D341Med (cell line): ENCODE data around the gene NRXN3.

Experiments used
- DNase-seq: peaks from one replicate; pipeline ENCODE4 v3.0.0; 2012; ENCODE audit warnings: low spot score

The NRXN3 gene

GRCh38 chr14:79906994-79907393 is 1736.8 kb downstream of the NRXN3 start:
- no peak for DNase-seq

DNA sequence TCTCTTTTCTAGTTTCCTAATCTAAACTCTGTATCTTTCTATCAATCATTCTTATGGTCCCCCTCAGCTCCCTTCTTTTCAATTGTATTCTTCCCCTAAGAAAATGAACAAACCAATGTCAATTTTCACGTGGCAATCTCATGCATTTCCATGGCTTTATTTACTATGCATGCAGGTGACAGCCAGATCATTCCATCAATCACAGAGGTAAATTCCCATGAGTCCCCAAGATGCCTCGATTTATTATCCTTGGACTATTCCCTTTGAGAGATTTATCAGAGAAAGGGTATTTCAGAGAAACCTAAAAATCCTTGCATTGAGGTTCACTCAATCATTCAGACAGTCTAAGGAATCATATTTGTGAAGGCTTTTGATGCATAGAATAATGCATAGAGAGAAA is 1739.9 kb downstream of the NRXN3 start:
- DNase-seq, result no peak

DNA sequence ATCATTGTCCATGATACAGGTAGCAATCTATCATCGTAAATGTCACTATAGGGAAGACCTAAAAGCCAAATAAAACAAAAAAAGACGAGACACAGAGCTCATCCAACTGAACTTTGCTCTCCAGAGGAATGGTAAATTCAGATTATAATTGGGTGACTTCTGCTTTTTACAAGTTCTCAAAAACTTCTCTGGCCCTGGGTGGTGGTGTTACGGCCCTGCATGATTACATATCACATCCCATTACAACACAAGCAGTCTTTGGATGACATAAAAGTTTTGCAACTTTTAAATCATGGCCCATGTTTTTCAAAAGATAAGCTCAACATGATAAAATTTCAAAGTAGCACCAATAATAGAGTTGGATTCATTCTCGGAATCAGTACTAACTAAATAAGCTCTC is 1741.6 kb downstream of the NRXN3 start:
- no peak for DNase-seq

- DNase-seq, result no peak
Measured at GRCh38 chr14:79914595-79914994, 1744.4 kb downstream of the NRXN3 start.

GRCh38 chr14:79915406-79915805 is 1745.2 kb downstream of the NRXN3 start:
- no peak for DNase-seq

GRCh38 chr14:79916281-79916680 is 1746.1 kb downstream of the NRXN3 start:
- DNase-seq, result no peak

DNA sequence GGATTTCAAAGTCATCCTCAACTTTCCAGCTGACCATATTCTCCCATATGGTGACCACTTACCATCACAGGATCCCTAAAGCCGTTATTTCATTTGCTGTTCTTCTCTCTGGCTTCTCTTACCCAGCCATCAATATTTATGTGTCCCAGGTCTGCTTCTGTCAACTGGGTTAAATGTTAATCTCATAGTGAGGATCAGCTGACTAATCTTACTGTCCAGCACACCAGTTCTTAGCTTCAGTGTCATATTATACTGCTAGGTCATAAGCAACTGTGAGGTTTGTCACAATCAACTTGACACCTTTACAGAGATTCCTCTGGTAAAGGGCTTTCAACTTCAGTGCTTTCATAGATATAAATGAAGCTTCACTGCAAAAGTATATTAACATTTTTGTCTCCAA is 1746.7 kb downstream of the NRXN3 start:
- DNase-seq, result no peak
